Liver (tissue), 9 donors: ENCODE measurements around the gene FIS1. TPM values are rescaled to one million over a fixed set of nuclear protein-coding genes. Genes with fewer than 3 reads are reported as not detected.

Experiments
- DNase-seq: peaks from one replicate; pipeline ENCODE4 v3.0.0-alpha.2; 2017; ENCODE audit warnings: low spot score
- H3K27ac ChIP-seq, 2 donors: one replicate each; pipeline ENCODE4 v1.7.0; 2013; ENCODE audit warnings: inconsistent platforms in 2 of 2, low read length in 2 of 2, control low read depth in 1 of 2, low read depth in 1 of 2, mild to moderate bottlenecking in 1 of 2
- H3K27me3 ChIP-seq, 4 donors: one replicate each; pipeline versions ENCODE4 v1.6.1 to v1.7.0; 2013; ENCODE audit warnings: low read length in 3 of 4, inconsistent platforms in 1 of 4, mild to moderate bottlenecking in 1 of 4, moderate library complexity in 1 of 4; ENCODE audit not compliant: control insufficient read depth in 4 of 4, insufficient read depth in 4 of 4
- H3K36me3 ChIP-seq, 4 donors: one replicate each; pipeline versions ENCODE4 v1.6.1 to v1.7.0; 2013; ENCODE audit warnings: low read length in 3 of 4, mild to moderate bottlenecking in 3 of 4, low read depth in 1 of 4, moderate library complexity in 1 of 4; ENCODE audit not compliant: control insufficient read depth in 4 of 4, insufficient read depth in 3 of 4
- H3K4me1 ChIP-seq, 4 donors: one replicate each; pipeline versions ENCODE4 v1.6.1 to v1.7.0; 2013; ENCODE audit warnings: low read length in 3 of 4, mild to moderate bottlenecking in 3 of 4, moderate library complexity in 1 of 4; ENCODE audit not compliant: control insufficient read depth in 4 of 4, insufficient read depth in 4 of 4
- H3K4me3 ChIP-seq, 3 donors: one replicate each; pipeline versions ENCODE4 v1.6.1 to v1.7.0; 2013; ENCODE audit warnings: low read length in 3 of 3, control low read depth in 1 of 3, low read depth in 1 of 3, mild to moderate bottlenecking in 1 of 3
- H3K9ac ChIP-seq, 2 donors: one replicate each; pipeline ENCODE4 v1.7.0; 2013; ENCODE audit warnings: low read length in 2 of 2, mild to moderate bottlenecking in 2 of 2, moderate library complexity in 2 of 2, control low read depth in 1 of 2, low read depth in 1 of 2
- H3K9me3 ChIP-seq, 4 donors: one replicate each; pipeline versions ENCODE4 v1.6.1 to v1.7.0; 2013; ENCODE audit warnings: low read length in 3 of 4; ENCODE audit not compliant: control insufficient read depth in 4 of 4
- ATF3 ChIP-seq: IDR thresholded peaks from 2 replicates; pipeline ENCODE4 v1.6.1; 2016; ENCODE audit warnings: antibody characterized with exemption
- EGR1 ChIP-seq, 2 donors: IDR thresholded peaks; 2 replicates each; pipeline ENCODE4 v1.6.1; 2016 to 2018; ENCODE audit warnings: antibody characterized with exemption in 2 of 2, low read depth in 2 of 2
- GABPA ChIP-seq, 2 donors: IDR thresholded peaks in 1 of 2; conservative IDR thresholded peaks in 1 of 2; 2 replicates each; pipeline ENCODE4 v1.6.1; 2016; ENCODE audit warnings: antibody characterized with exemption in 2 of 2, mild to moderate bottlenecking in 1 of 2, moderate library complexity in 1 of 2
- HNF4A ChIP-seq, 2 donors: conservative IDR thresholded peaks; 2 replicates each; pipeline ENCODE4 v1.6.1; 2016; ENCODE audit warnings: antibody characterized with exemption in 2 of 2, mild to moderate bottlenecking in 2 of 2
- HNF4G ChIP-seq: IDR thresholded peaks from 2 replicates; pipeline ENCODE4 v1.6.1; 2016; ENCODE audit warnings: antibody characterized with exemption
- MAX ChIP-seq: IDR thresholded peaks from 2 replicates; pipeline ENCODE4 v1.6.1; 2016; ENCODE audit warnings: antibody characterized with exemption
- NR2F2 ChIP-seq: IDR thresholded peaks from 2 replicates; pipeline ENCODE4 v1.6.1; 2016; ENCODE audit warnings: antibody characterized with exemption
- RAD21 ChIP-seq, 2 donors: IDR thresholded peaks; 2 replicates each; pipeline ENCODE4 v1.6.1; 2016; ENCODE audit warnings: antibody characterized with exemption in 2 of 2, mild to moderate bottlenecking in 2 of 2
- RXRA ChIP-seq, 2 donors: IDR thresholded peaks; 2 replicates each; pipeline ENCODE4 v1.6.1; 2017 to 2018; ENCODE audit warnings: antibody characterized with exemption in 2 of 2, mild to moderate bottlenecking in 1 of 2
- SP1 ChIP-seq: IDR thresholded peaks from 2 replicates; pipeline ENCODE4 v1.6.1; 2018; ENCODE audit warnings: antibody characterized with exemption, mild to moderate bottlenecking
- WGBS: extraction: QIAGEN DNeasy Blood & Tissue Kit; methylation state at CpG from one replicate; pipeline ENCODE4 v1.1.7; 2013; 5-methylcytosine and 5-hydroxymethylcytosine counted together
- polyA plus RNA-seq, 2 donors: library from polyadenylated mRNA; stranded (reverse) in 1 of 2; unstranded in 1 of 2; fragments of 200-250 nt in 1 of 2; fragments of >200 nt in 1 of 2; fragmentation: Nextera tagmentation in 1 of 2; extraction: Ambion mirVana in 1 of 2; gene quantifications; one replicate each; pipeline versions ENCODE4 v1.2.1 to v1.2.3, GENCODE V29; 2013 to 2015
- total RNA-seq, 2 donors: library from RNA; depleted of rRNA; stranded (reverse); fragments of >200 nt; gene quantifications; one replicate each; pipeline ENCODE4 v1.2.3, GENCODE V29; 2014
- TF ChIP-seq, protein P1 (sequence below): IDR thresholded peaks from 2 replicates; pipeline ENCODE4 v1.6.1; 2016; ENCODE audit warnings: antibody characterized with exemption, mild to moderate bottlenecking
- TF ChIP-seq, protein P2 (sequence below): IDR thresholded peaks from 2 replicates; pipeline ENCODE4 v1.6.1; 2016; ENCODE audit warnings: antibody characterized with exemption
- donor health status: healthy.
- donor health status: healthy.
- donor health status: healthy.
- donor health status: healthy.
- donor health status: healthy.

The FIS1 gene
- total and polyA plus RNA-seq, 4 donors = 112 to 192 (median 155) TPM

- H3K9ac ChIP-seq = no peak overlapping the region
Measured at GRCh38 chr7:101211501-101211900, 33.4 kb downstream of the FIS1 start.

DNA sequence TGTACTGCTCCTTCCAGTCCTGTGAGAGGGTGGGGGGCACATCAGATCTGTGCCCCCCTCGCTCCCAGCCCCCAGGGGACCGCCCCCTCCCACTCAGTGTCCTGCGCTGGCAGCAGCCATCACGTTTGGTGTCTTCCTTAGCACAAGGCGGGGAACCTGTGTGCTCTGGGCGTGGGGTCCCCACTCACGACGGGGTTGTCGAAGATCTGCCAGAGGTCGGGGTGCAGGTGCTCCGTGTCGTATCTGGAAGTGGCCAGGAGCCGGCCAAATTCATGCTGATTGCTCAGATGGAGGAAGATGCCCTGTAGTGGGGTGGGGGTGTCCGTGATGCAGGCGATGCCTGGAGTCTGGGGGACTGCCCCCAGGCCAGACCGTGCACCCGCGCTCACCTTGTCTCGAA, 34.7 kb downstream of the FIS1 start:
- Histone ChIP-seq H3K27ac (no peak overlapping the region), H3K9ac (no peak overlapping the region), H3K9me3 (no peaks in the 10 kb centered on the region), H3K4me1 (peaks cover 0 to 5% (median 4%) of the 10 kb centered on the region in 4 donors), H3K4me3 (no peak overlapping the region), H3K36me3 (peaks cover 12 to 48% (median 25%) of the 10 kb centered on the region in 4 donors), H3K27me3 (no peaks in the 10 kb centered on the region)
- TF ChIP-seq ATF3 = no peak
- TF ChIP-seq GABPA (IDR thresholded peaks at IDR 0.05 in 1 of 2, conservative IDR thresholded peaks at IDR 0.05 in 1 of 2) = no peak
- TF ChIP-seq HNF4G = no peak
- TF ChIP-seq RXRA (IDR thresholded peaks at IDR 0.05) = no peak
- TF ChIP-seq, protein P1, sequence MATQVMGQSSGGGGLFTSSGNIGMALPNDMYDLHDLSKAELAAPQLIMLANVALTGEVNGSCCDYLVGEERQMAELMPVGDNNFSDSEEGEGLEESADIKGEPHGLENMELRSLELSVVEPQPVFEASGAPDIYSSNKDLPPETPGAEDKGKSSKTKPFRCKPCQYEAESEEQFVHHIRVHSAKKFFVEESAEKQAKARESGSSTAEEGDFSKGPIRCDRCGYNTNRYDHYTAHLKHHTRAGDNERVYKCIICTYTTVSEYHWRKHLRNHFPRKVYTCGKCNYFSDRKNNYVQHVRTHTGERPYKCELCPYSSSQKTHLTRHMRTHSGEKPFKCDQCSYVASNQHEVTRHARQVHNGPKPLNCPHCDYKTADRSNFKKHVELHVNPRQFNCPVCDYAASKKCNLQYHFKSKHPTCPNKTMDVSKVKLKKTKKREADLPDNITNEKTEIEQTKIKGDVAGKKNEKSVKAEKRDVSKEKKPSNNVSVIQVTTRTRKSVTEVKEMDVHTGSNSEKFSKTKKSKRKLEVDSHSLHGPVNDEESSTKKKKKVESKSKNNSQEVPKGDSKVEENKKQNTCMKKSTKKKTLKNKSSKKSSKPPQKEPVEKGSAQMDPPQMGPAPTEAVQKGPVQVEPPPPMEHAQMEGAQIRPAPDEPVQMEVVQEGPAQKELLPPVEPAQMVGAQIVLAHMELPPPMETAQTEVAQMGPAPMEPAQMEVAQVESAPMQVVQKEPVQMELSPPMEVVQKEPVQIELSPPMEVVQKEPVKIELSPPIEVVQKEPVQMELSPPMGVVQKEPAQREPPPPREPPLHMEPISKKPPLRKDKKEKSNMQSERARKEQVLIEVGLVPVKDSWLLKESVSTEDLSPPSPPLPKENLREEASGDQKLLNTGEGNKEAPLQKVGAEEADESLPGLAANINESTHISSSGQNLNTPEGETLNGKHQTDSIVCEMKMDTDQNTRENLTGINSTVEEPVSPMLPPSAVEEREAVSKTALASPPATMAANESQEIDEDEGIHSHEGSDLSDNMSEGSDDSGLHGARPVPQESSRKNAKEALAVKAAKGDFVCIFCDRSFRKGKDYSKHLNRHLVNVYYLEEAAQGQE = no peak
- TF ChIP-seq MAX = no peak
- TF ChIP-seq, protein P2, sequence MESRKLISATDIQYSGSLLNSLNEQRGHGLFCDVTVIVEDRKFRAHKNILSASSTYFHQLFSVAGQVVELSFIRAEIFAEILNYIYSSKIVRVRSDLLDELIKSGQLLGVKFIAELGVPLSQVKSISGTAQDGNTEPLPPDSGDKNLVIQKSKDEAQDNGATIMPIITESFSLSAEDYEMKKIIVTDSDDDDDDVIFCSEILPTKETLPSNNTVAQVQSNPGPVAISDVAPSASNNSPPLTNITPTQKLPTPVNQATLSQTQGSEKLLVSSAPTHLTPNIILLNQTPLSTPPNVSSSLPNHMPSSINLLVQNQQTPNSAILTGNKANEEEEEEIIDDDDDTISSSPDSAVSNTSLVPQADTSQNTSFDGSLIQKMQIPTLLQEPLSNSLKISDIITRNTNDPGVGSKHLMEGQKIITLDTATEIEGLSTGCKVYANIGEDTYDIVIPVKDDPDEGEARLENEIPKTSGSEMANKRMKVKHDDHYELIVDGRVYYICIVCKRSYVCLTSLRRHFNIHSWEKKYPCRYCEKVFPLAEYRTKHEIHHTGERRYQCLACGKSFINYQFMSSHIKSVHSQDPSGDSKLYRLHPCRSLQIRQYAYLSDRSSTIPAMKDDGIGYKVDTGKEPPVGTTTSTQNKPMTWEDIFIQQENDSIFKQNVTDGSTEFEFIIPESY = no peak
- TF ChIP-seq NR2F2 = no peak
- TF ChIP-seq HNF4A (conservative IDR thresholded peaks at IDR 0.05) = no peak
- no peak for TF ChIP-seq EGR1 (IDR thresholded peaks at IDR 0.05; ENCODE audit: low read depth in 2 of 2)
- TF ChIP-seq RAD21 (IDR thresholded peaks at IDR 0.05) = no peak
- WGBS = 96% methylated on average over 19 of the region's 19 CpGs
- DNase-seq = no peak

More at GRCh38 chr7:101211501-101211900, 33.4 kb downstream of the FIS1 start:
- H3K27me3 ChIP-seq = no peaks in the 10 kb centered on the region
- peaks cover 12 to 39% (median 22%) of the 10 kb centered on the region in 4 donors for H3K36me3 ChIP-seq
- 96% methylated on average over 24 of the region's 24 CpGs for WGBS
- no peak overlapping the region for H3K27ac ChIP-seq
- H3K9me3 ChIP-seq = no peaks in the 10 kb centered on the region
- peaks cover 4 to 16% (median 11%) of the 10 kb centered on the region in 4 donors for H3K4me1 ChIP-seq
- no peak for DNase-seq
- no peak for TF ChIP-seq EGR1 (IDR thresholded peaks at IDR 0.05; ENCODE audit: low read depth in 2 of 2)
- no peak for TF ChIP-seq SP1
- no peak for TF ChIP-seq NR2F2
- H3K4me3 ChIP-seq = no peak overlapping the region

- Histone ChIP-seq H3K4me3 (no peak overlapping the region), H3K27me3 (no peaks in the 10 kb centered on the region), H3K36me3 (peaks cover 12 to 48% (median 25%) of the 10 kb centered on the region in 4 donors), H3K9me3 (no peaks in the 10 kb centered on the region), H3K4me1 (no peaks in the 10 kb centered on the region), H3K9ac (no peak overlapping the region), H3K27ac (no peak overlapping the region)
- 97% methylated on average over 14 of the region's 14 CpGs for WGBS
- DNase-seq = no peak
- TF ChIP-seq RXRA (IDR thresholded peaks at IDR 0.05) = no peak
Measured at GRCh38 chr7:101208794-101209193, 36.1 kb downstream of the FIS1 start.
